ENCODE data around the gene SQSTM1. TPM values are rescaled to one million over a fixed set of nuclear protein-coding genes. Genes with fewer than 3 reads are reported as not detected.

The SQSTM1 gene
- total and polyA plus RNA-seq, 12 donors, result 131 to 466 (median 387) TPM

- H3K27ac ChIP-seq, result peak overlapping the region; percentile 51 to 99 (median 96)
- TF ChIP-seq CTCF (IDR thresholded peaks at IDR 0.05), result no peak
- ATAC-seq, result peak; percentile 23 to 45 (median 30)
- H3K36me3 ChIP-seq, result peaks cover 0 to 20% (median 7%) of the 10 kb centered on the region in 9 donors
- H3K9me3 ChIP-seq, result no peaks in the 10 kb centered on the region
- WGBS, 2 donors, result 3% methylated on average over 56 to 65 of the region's 65 CpGs
- H3K4me3 ChIP-seq, result peak overlapping the region; percentile 74 to 99 (median 96)
- peak in 1 of 2 donors; percentile 62 for DNase-seq
- intact Hi-C loops (cut with DNase I), result loop anchor here in 1 of 10 donors (5.0 kb wide), 1 partner anchor 102 kb away; the partner anchor contains the start of gene TBC1D9B
- H3K4me1 ChIP-seq, result peaks cover 15 to 55% (median 46%) of the 10 kb centered on the region in 9 donors
- H3K27me3 ChIP-seq, result no peaks in the 10 kb centered on the region
Observed at GRCh38 chr5:179805529-179806249, 15.0 kb upstream of the SQSTM1 start.

- peaks cover 15 to 53% (median 46%) of the 10 kb centered on the region in 9 donors for H3K4me1 ChIP-seq
- peak within 1 kb of the TSS; percentile 74 to 99 (median 96) for H3K4me3 ChIP-seq
- TF ChIP-seq CTCF (IDR thresholded peaks at IDR 0.05), result no peak
- no peaks in the 10 kb centered on the region for H3K9me3 ChIP-seq
- ATAC-seq (peak; percentile 83 to 95 (median 88)), DNase-seq (peak; percentile 68 to 82)
- H3K27me3 ChIP-seq, result no peaks in the 10 kb centered on the region
- WGBS, 2 donors, result 0 to 1% methylated on average over 65 to 108 of the region's 108 CpGs
- H3K36me3 ChIP-seq, result peaks cover 0 to 13% (median 0%) of the 10 kb centered on the region in 9 donors
- intact Hi-C loops (cut with DNase I), result loop anchor here in 1 of 10 donors (5.0 kb wide), 1 partner anchor 101 kb away; the partner anchor contains the start of gene TBC1D9B
- peak within 1 kb of the TSS; percentile 51 to 99 (median 96) for H3K27ac ChIP-seq
Observed at GRCh38 chr5:179806250-179807048, 14.3 kb upstream of the SQSTM1 start, which contains the start of gene MGAT4B. MGAT4B (minus strand) TSS chr5:179806866; CDS start chr5:179806583, 283 bp downstream.

GRCh38 chr5:179812135-179812825 is 8.4 kb upstream of the SQSTM1 start:
- no peak overlapping the region for H3K27ac ChIP-seq
- WGBS, 2 donors, result 91 to 92% methylated on average over 27 of the region's 27 CpGs
- TF ChIP-seq CTCF (IDR thresholded peaks at IDR 0.05), result no peak
- peak; percentile 2 to 26 for DNase-seq
- intact Hi-C loops (cut with DNase I), result no loop called here
- ATAC-seq, result peak in 1 of 8 donors; percentile 32
- H3K4me3 ChIP-seq, result no peak overlapping the region
- no peaks in the 10 kb centered on the region for H3K27me3 ChIP-seq
- H3K4me1 ChIP-seq, result peaks cover under 1 to 19% (median 15%) of the 10 kb centered on the region in 9 donors
- peaks cover 0 to 23% (median 0%) of the 10 kb centered on the region in 9 donors for H3K36me3 ChIP-seq
- no peaks in the 10 kb centered on the region for H3K9me3 ChIP-seq
